Activated CD4-positive, alpha-beta T cell treated with anti-CD3 and anti-CD28 coated beads, Interleukin-2, amount 10 ng/mL, durations not matched to agents 24 days and 14 days (primary cell): ENCODE results near the gene KCNA5. TPM values are rescaled to one million over a fixed set of nuclear protein-coding genes. Genes with fewer than 3 reads are reported as not detected.

Experiments
- DNase-seq: peaks from one replicate; pipeline ENCODE4 v3.0.0; 2022
- H3K27ac Mint-ChIP-seq: one replicate; pipeline ENCODE4 v1.8.0; 2022; ENCODE audit warnings: mild to moderate bottlenecking, mixed read lengths
- H3K27me3 Mint-ChIP-seq: one replicate; pipeline ENCODE4 v1.8.0; 2022; ENCODE audit warnings: mixed read lengths
- H3K36me3 Mint-ChIP-seq: one replicate; pipeline ENCODE4 v1.8.0; 2022; ENCODE audit warnings: low read depth, mild to moderate bottlenecking, mixed read lengths
- H3K4me1 Mint-ChIP-seq: one replicate; pipeline ENCODE4 v1.8.0; 2021; ENCODE audit warnings: mixed read lengths
- H3K4me3 Mint-ChIP-seq: one replicate; pipeline ENCODE4 v1.8.0; 2022; ENCODE audit warnings: mild to moderate bottlenecking, moderate library complexity, mixed read lengths
- H3K9me3 Mint-ChIP-seq: one replicate; pipeline ENCODE4 v1.8.0; 2021; ENCODE audit warnings: mixed read lengths
- intact Hi-C: fragments of 100-400 bp; cut with micrococcal nuclease; formaldehyde crosslinking; loops from one replicate; pipeline ENCODE4 v1.15.1; 2023
- total RNA-seq: library from RNA; stranded (reverse); gene quantifications from 2 replicates; pipeline ENCODE4 v1.2.3, GENCODE V29; 2022

KCNA5 gene
- total RNA-seq, 1 donor from 2014 or later = not detected

GRCh38 chr12:5016526-5016925 is 27.2 kb upstream of the KCNA5 start:
- no peak for DNase-seq
- peaks cover 9% of the 10 kb centered on the region for H3K27me3 Mint-ChIP-seq
- intact Hi-C loops = no loop called here
- no peak overlapping the region for H3K4me3 Mint-ChIP-seq
- H3K9me3 Mint-ChIP-seq = no peaks in the 10 kb centered on the region
- H3K4me1 Mint-ChIP-seq = no peaks in the 10 kb centered on the region
- H3K27ac Mint-ChIP-seq = no peak overlapping the region
- H3K36me3 Mint-ChIP-seq = no peaks in the 10 kb centered on the region

GRCh38 chr12:5017638-5018348 is 25.9 kb upstream of the KCNA5 start:
- Mint-ChIP-seq H3K4me1 (no peaks in the 10 kb centered on the region), H3K4me3 (no peak overlapping the region), H3K9me3 (no peaks in the 10 kb centered on the region), H3K27ac (no peak overlapping the region), H3K27me3 (peaks cover 9% of the 10 kb centered on the region), H3K36me3 (no peaks in the 10 kb centered on the region)
- intact Hi-C loops = no loop called here
- no peak for DNase-seq

- intact Hi-C loops = no loop called here
- Mint-ChIP-seq H3K27ac (no peak overlapping the region), H3K36me3 (no peaks in the 10 kb centered on the region), H3K27me3 (peaks cover 6% of the 10 kb centered on the region), H3K4me3 (no peak overlapping the region), H3K4me1 (no peaks in the 10 kb centered on the region), H3K9me3 (no peaks in the 10 kb centered on the region)
- DNase-seq = no peak
These were observed 25.0 kb upstream of the KCNA5 start for GRCh38 chr12:5018677-5019076.

- no peak overlapping the region for H3K27ac Mint-ChIP-seq
- no peaks in the 10 kb centered on the region for H3K36me3 Mint-ChIP-seq
- no peak overlapping the region for H3K4me3 Mint-ChIP-seq
- no peaks in the 10 kb centered on the region for H3K4me1 Mint-ChIP-seq
- peaks cover 8% of the 10 kb centered on the region for H3K27me3 Mint-ChIP-seq
- H3K9me3 Mint-ChIP-seq = no peaks in the 10 kb centered on the region
- intact Hi-C loops = loop anchor here (1.0 kb wide), 1 partner anchor 62 kb away; no protein-coding TSS in a partner anchor
- DNase-seq = no peak
These were observed 21.7 kb upstream of the KCNA5 start for GRCh38 chr12:5022025-5022424.

- Mint-ChIP-seq H3K4me3 (no peak overlapping the region), H3K27me3 (peaks cover 12% of the 10 kb centered on the region), H3K36me3 (no peaks in the 10 kb centered on the region), H3K27ac (no peak overlapping the region), H3K4me1 (no peaks in the 10 kb centered on the region), H3K9me3 (no peaks in the 10 kb centered on the region)
- peak; percentile 78 for DNase-seq
- intact Hi-C loops = loop anchor here (1.0 kb wide), 1 partner anchor 62 kb away; no protein-coding TSS in a partner anchor
These were observed 21.1 kb upstream of the KCNA5 start for GRCh38 chr12:5022465-5023061.

- intact Hi-C loops = no loop called here
- H3K4me3 Mint-ChIP-seq = no peak overlapping the region
- H3K27me3 Mint-ChIP-seq = peaks cover 18% of the 10 kb centered on the region
- H3K27ac Mint-ChIP-seq = no peak overlapping the region
- H3K4me1 Mint-ChIP-seq = no peaks in the 10 kb centered on the region
- no peak for DNase-seq
- H3K9me3 Mint-ChIP-seq = no peaks in the 10 kb centered on the region
- H3K36me3 Mint-ChIP-seq = no peaks in the 10 kb centered on the region
These were observed 19.8 kb upstream of the KCNA5 start for GRCh38 chr12:5023842-5024241.

- Mint-ChIP-seq H3K36me3 (no peaks in the 10 kb centered on the region), H3K4me3 (no peak overlapping the region), H3K27me3 (peaks cover 21% of the 10 kb centered on the region), H3K4me1 (no peaks in the 10 kb centered on the region), H3K9me3 (no peaks in the 10 kb centered on the region), H3K27ac (no peak overlapping the region)
- DNase-seq = no peak
- intact Hi-C loops = no loop called here
These were observed 17.2 kb upstream of the KCNA5 start for GRCh38 chr12:5026342-5026938.

GRCh38 chr12:5027046-5027821 is 16.4 kb upstream of the KCNA5 start:
- H3K27ac Mint-ChIP-seq = no peak overlapping the region
- no peaks in the 10 kb centered on the region for H3K4me1 Mint-ChIP-seq
- no peaks in the 10 kb centered on the region for H3K9me3 Mint-ChIP-seq
- H3K27me3 Mint-ChIP-seq = peaks cover 21% of the 10 kb centered on the region
- no peak overlapping the region for H3K4me3 Mint-ChIP-seq
- no peak for DNase-seq
- intact Hi-C loops = no loop called here
- no peaks in the 10 kb centered on the region for H3K36me3 Mint-ChIP-seq

GRCh38 chr12:5030066-5030465 is 13.6 kb upstream of the KCNA5 start:
- intact Hi-C loops = no loop called here

GRCh38 chr12:5031242-5031641 is 12.4 kb upstream of the KCNA5 start:
- no peaks in the 10 kb centered on the region for H3K9me3 Mint-ChIP-seq
- H3K4me1 Mint-ChIP-seq = peaks cover 2% of the 10 kb centered on the region
- no peak overlapping the region for H3K27ac Mint-ChIP-seq
- DNase-seq = no peak
- no peak overlapping the region for H3K4me3 Mint-ChIP-seq
- intact Hi-C loops = no loop called here
- no peaks in the 10 kb centered on the region for H3K36me3 Mint-ChIP-seq
- H3K27me3 Mint-ChIP-seq = peaks cover 12% of the 10 kb centered on the region

More at GRCh38 chr12:5030066-5030465, 13.6 kb upstream of the KCNA5 start:
- Mint-ChIP-seq H3K36me3 (no peaks in the 10 kb centered on the region), H3K9me3 (no peaks in the 10 kb centered on the region), H3K27ac (no peak overlapping the region), H3K4me3 (no peak overlapping the region), H3K27me3 (peaks cover 19% of the 10 kb centered on the region), H3K4me1 (peaks cover 2% of the 10 kb centered on the region)
- DNase-seq = no peak

- no peaks in the 10 kb centered on the region for H3K36me3 Mint-ChIP-seq
- DNase-seq = no peak
- H3K4me1 Mint-ChIP-seq = peaks cover 2% of the 10 kb centered on the region
- no peaks in the 10 kb centered on the region for H3K9me3 Mint-ChIP-seq
- no peak overlapping the region for H3K4me3 Mint-ChIP-seq
- H3K27me3 Mint-ChIP-seq = peaks cover 17% of the 10 kb centered on the region
- intact Hi-C loops = no loop called here
- H3K27ac Mint-ChIP-seq = no peak overlapping the region
These were observed 11.7 kb upstream of the KCNA5 start for GRCh38 chr12:5031958-5032357.

- no peaks in the 10 kb centered on the region for H3K36me3 Mint-ChIP-seq
- H3K9me3 Mint-ChIP-seq = no peaks in the 10 kb centered on the region
- no peak for DNase-seq
- peaks cover 16% of the 10 kb centered on the region for H3K27me3 Mint-ChIP-seq
- H3K4me3 Mint-ChIP-seq = no peak overlapping the region
- H3K27ac Mint-ChIP-seq = no peak overlapping the region
- intact Hi-C loops = no loop called here
- H3K4me1 Mint-ChIP-seq = peaks cover 2% of the 10 kb centered on the region
These were observed 10.9 kb upstream of the KCNA5 start for GRCh38 chr12:5032821-5033220.

GRCh38 chr12:5033883-5034282 is 9.8 kb upstream of the KCNA5 start:
- Mint-ChIP-seq H3K27ac (no peak overlapping the region), H3K9me3 (no peaks in the 10 kb centered on the region), H3K4me1 (peaks cover 2% of the 10 kb centered on the region), H3K36me3 (no peaks in the 10 kb centered on the region), H3K4me3 (no peak overlapping the region), H3K27me3 (peaks cover 18% of the 10 kb centered on the region)
- intact Hi-C loops = no loop called here
- no peak for DNase-seq

- Mint-ChIP-seq H3K4me3 (no peak overlapping the region), H3K27me3 (peaks cover 18% of the 10 kb centered on the region), H3K27ac (no peak overlapping the region), H3K9me3 (no peaks in the 10 kb centered on the region), H3K36me3 (no peaks in the 10 kb centered on the region), H3K4me1 (peaks cover 2% of the 10 kb centered on the region)
- DNase-seq = peak; percentile 64
- intact Hi-C loops = no loop called here
These were observed 9.1 kb upstream of the KCNA5 start for GRCh38 chr12:5034603-5035002.
